ENCODE results near the gene PHF14.

PHF14 gene

DNA sequence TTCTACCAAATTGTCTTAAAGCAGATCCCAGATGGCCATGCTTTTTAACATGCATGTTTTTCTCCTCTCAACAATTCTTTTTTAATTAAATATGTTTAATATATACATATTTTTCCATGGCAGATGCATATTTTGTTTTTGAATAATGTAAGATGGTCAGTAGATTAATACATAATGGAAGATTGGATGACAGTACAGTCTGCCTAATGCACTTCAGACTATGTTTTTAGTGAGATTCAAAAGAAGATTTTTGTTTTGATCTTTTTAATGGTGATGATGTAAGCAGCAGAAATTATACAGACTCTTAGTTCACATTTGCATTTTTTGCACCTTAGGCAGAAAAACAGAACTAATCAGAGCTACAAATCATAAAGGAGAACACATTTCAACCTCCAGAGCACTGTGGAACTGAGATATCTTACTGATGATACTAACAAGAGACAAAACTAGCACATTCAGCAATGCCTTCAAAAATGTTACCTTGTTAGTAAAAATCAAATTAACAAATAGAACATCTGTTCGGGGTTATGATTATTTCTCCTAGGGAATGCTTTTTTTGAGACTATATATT is 203.4 kb downstream of the PHF14 start:
- no peak for DNase-seq

DNA sequence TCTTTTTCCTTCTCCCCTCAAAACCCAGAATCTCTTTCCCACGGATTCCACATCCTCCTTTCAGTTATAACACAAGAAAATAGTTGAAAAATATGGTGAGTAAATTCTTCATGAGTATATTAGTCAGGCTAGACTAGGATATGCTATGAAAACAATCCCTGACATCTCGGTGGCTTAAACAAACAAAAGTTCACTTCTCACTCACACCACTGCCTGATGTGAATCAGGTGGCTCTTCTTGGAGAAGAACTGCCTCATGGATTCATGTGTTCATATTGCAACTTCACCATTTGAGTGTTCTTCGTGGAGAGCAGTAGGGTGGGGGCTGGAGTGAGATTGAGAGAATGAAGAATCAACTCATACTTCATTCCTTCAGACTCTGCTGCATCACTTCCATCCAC is 204.1 kb downstream of the PHF14 start:
- DNase-seq = no peak

DNA sequence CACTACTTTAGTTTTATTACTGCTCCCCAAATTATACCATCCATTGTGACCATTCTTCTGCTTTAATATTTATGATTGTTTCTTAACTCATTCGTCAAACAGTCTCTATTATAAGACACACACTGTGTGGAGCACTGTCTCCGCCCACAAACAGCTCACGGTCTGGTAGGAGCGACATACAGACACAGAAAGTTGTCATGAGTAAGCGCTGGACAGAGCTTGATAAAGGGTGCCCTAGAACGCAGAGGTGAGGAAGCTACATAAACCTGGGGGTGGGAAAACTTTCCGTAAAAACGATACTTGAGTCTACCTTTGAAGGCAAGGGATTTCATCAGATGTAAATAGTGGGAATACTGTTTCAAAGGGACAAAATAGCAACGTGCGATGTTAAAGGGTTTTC is 207.9 kb downstream of the PHF14 start:
- no peak for DNase-seq

DNA sequence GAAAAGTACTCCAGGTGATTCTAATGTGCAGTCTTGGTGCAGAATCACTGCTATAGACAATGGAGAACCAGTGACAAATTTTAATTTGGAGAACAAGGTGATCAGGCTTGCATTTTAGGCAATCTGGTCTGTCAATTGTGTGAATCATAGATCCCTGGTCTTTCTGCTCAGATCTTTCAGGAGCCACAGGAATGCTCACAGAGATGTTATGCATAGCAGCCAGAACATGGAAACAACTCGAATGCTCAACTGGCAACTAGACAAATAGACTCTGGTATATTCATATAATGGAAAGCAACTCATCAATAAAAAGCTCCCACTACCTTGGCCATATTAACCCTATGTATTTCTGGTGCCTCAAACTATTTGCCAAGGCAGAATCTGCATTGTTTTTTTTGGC is 209.1 kb downstream of the PHF14 start:
- no peak for DNase-seq

DNA sequence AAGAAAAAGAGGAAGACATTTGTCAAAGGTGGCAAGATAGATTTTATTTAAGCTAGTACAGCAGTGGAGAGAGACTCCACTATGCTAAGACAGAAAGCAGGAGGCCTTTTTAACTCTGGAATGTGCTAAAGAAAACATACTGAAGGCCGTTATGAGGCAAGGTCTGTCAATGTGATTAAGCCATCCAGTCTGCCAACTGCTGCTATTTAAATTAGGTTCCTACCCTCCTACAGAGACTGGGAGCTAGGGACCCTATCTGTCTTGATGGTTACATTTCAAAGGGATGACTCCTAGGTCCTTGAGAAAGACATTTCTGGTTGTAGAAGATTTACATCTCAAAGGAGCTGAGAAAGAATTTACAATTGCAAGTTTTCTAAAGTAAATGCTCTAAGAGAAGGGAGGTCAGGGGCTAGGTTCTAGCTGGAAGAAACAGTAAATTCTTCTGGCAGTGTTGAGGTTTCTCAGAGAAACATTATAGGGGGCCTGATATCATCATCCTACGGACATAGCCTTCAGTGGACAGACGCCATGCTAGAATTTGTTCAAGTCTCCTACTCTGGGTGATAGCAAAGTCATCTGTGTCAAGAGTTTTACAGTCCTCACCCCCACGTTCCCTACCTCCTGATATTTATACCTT is 211.6 kb downstream of the PHF14 start:
- no peak for DNase-seq

DNA sequence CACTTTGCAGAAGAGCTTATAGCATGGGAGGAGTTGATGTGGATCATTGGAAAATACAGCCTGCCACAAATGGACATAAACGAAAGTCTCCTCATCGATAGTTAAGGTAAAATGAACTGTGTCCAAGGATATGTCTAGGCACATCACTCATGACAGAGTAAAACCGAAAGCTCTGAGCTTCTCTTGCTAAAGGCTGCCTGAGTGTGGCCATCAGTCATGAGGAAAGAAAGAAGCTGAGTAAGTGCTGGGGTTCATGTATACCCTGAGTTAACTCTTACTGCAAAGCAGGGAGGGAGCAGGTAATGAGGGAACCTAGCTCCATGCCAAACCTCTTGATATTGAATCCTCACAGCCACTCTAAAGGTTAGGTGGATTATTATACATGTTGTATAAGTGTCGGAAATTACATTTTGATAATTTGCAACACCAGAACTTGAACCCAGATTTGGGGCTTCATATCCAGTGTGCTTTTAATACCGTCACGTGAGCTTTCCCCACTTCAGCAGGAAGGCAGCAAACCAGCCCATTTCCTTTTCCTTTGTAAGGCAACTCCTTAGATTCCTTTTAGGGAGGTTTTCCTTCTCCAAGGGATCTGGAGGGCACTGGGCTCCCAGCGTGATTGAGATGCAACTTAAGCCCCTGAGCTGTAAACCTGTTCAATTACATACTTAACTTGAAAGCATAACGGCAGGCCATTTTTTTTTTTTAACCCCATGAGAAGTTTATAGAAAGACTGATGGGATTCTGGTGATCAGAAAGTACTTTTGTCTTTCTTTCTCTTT is 215.0 kb downstream of the PHF14 start:
- no peak for DNase-seq

DNA sequence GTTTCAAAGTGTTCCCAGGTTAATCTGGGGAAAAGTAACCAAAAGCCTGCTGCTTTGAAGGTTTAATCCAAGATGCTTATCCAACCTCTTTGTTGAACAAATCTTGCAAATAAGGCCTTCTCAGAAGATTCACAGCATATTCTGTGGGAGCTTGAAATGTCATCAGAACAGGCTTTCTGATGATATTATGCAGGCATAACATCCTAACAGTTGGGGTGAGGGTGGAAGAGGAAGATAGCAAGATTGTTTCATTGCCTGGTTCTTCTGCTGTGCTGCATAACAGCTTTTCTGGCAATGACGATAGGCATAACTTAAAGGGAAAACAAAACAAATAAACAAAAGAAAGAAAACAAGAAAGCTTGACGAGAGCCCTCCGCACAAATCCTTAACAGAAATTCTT is 217.4 kb downstream of the PHF14 start:
- DNase-seq = no peak

DNA sequence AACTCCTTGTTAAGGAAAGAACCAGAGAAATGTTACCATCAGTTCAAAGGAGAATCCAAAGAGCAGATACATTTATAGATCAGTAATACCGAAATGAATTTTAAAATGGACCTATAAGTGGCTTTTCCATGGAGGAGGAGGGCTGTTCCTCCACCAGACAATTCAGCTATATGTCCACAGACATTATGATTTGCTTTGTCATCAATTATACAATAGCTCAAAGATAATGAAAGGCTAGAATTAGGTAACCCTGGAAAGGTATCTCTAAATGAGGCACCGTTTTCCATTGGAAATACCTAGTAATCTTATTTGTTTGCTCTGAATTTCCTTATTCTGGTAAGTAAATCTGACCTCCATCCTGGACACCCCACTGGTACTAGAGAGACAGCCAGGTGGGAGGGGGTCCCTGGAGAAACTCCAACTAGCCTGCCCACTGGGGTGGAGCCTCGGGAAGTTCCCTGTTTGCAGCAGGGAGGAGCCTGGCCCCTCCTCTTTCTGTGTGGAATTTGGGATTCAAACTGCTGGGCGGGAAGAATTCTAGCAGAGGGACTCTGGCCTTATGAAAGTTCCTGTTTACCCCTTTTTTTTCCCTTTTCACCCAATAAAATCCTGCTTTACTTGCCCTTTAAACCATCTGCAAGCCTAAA is 218.0 kb downstream of the PHF14 start:
- no peak for DNase-seq

DNA sequence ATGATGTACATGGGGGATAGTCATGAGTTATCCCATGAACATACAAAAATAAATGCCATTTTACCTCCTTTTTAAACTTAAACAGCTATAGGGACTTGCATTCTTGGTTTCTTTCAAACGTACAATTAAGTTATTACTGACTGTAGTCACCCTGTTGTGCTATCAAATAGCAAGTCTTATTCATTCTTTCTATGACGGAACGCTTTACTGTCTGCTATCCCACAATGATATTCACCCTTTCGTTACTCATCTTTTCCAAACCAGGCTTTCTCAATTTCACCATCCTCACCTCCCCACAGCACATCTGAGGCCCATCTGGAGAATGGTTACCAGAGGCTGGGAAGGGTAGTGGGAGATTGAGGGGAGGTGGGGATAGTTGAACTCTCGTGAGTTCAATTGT is 218.8 kb downstream of the PHF14 start:
- no peak for DNase-seq

DNA sequence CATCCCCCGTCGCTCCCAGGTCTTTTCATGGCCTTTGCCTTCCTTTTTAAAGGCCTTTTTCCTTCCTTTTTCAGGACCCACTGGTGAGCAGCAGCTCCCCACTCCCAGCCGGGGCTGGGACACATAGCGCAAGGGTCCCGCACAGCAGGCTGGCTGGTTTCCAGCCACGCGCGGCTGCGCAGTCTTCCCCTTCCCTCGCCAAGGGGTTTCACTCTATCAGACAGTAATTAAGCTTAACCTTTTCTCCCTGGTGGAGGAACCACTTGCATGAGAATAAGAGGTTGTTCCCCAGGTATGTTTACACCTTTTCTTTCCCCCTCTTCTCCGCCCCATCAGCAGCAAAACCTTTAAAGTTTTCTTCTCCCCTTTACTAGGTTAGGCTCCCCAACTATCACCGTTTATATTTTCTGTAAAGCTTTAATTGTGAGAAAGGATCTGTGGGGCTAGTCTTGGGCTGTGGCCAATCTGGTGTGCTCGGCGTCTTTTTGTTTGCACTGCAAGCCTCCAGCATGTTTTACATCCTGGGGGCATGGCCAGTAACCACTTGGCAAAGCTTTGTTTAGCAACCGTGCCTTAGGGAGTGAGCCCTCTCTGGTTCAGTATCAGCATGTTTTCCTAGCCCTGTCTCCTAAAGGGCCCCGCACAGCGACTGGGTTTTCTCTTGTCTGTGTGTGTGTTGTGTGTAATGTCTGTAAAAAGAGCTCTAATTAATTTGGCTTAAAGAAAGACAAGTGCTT is 219.6 kb downstream of the PHF14 start:
- DNase-seq = no peak

DNA sequence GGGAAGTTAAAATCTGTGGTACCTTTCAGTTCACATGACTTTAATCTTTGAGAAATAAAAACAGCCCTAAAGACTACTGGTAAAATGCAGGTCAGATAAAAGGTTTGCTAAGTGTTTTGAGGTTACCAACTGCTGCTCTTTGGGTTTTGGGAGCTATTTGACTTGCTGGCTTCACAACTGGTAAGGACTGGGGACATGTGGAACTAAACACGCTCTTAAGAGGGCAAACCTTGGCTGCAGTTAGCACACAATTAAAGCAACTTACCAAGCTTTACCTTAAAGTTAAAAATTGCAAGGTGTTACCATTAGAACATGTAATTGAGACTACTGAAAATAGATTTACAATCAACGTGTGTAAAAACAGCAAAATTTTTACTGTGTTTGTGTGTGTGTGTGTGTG is 220.2 kb downstream of the PHF14 start:
- DNase-seq = no peak

DNA sequence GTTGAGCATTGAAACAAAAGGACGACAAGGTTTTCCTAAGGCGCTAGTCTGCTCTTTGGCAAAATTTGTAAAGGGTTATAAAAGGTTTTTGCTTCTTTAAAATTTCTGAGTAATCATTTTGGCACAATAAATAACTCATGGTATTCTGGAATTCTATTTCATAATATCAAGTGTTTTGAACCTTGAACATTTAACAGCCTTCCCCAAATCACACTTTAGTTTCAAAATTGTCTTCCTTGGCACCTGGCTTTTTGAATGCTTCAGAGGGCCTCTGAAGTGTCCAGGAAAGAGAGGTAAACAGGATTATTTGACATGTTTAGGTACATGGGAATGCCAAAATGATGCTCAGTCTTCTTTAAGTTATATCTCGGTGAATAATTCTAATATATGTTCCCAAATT is 220.8 kb downstream of the PHF14 start:
- no peak for DNase-seq

DNA sequence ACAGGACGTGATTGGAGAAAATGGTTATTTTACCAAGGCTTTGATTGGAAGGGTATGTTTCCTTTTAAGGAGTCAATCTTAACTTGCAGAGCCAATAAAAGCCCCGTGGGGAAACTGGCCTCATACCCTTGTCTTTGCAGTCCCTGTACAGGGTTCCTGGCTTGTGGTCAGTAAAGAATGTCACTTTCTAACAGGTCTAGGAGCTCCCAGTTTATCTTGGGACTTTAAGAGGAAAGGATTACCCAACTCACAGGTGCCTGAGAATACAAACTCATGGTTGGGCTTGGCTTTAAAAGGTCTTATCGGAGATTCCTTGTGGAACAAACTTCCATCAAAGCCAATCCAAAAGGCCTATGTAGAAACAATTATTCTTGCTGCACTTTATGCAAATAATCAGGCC is 221.8 kb downstream of the PHF14 start:
- no peak for DNase-seq

DNA sequence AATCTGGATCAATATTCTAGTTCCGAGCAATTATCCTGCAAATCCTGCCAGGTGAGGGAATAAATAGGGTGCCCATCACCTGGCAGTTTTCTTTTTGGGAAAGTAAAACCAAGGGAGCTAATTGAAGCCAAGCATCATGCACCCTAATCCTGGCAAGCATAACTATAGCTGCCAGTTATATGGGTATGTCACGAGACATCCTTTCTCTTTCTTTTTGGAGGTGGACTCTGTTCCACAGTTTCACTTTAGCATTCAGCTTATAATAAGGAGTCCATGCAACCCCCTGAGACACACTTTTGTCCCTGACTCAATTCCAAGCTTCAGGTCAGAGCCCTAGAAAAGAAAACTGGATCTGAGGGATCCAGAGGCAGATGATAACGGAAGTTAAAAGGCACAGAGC is 222.5 kb downstream of the PHF14 start:
- DNase-seq = no peak

DNA sequence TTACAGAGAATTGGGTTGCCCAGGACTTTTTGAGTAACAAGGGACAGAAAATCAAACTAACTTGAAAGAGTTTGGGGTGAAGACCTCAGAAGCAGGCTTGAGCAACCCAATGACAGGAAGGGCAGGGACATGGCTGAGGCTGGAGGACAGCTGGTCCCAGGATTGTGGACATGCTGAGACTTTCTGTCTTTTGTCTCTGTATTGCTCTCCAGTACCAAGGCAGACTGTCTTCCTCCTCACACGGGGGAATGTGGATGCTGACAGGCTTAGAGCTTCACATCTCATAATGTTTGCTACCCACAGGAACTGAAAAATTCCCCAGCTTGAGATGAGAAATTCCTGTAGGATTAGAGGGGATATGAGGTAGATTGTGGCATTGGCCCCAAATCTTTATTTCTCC is 229.6 kb downstream of the PHF14 start:
- no peak for DNase-seq

DNA sequence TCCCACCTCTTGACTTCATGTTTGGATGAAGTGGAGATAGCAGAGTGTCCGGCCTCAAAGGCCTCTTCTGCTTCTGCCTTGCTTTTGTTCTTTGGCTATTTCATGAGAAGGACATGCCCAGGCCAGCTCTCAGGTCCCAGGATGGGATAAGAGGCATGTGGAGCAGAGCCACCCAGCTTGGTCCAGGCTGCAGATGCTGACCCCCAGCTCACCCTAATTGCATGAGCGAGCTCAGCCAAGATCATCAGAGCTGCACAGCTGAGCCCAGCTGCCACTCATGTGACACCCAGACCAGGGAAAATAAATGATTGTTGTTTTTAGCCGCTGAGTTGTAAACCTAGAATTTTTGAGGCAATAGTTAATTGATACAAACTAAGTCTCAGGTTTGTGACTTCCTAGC is 230.0 kb downstream of the PHF14 start:
- DNase-seq = no peak

DNA sequence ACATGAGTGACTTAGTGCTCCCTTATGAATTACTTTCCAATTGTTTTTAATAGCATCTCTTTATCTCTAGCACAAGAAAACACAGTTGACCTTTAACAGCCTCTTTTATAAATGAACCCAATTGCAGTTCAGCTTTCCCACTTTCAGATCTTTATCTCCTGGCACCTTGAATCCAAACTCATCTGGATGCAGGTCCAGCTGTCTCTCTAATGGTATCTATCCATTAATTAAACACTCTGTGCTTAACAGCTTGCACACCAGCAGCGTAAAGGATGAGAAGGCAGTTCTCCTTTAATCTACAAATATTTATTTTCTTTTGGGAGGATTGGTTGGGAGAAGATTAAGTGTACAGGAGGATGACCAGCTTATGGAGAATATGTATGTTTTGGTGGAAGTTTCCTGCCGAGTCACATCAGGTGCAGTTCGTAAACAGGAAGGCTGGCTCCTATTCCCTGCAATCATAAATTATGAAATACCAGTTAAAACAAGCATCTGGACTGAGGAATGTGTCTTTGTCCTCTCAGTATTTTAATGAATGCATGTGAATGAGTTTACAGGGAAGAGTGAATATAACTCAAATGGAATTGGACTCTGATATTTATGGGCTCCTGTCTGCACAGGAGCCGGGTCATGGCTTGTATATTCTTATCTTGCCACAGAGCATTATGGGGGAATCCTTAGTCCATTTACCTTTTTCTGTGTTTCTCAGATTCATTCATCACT is 232.7 kb downstream of the PHF14 start:
- DNase-seq = no peak

DNA sequence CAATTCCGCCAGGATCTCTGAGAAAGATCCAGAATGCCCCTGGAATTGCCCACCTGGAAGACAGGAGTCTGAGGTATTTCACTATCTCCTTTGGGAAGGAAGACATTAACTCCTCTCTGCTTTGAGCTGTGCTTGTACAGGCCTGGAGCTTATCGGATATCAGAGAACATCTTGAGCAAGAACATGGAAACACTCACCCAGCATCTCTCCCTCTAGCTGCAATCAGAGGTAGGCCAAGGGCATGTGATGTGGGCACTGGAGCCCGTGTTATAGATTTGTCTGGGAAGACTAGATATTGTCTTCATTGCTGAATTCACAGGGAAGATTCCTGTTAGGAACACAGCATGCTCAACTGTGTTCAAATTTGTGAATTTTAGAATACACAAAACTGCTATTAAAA is 233.9 kb downstream of the PHF14 start:
- DNase-seq = no peak

DNA sequence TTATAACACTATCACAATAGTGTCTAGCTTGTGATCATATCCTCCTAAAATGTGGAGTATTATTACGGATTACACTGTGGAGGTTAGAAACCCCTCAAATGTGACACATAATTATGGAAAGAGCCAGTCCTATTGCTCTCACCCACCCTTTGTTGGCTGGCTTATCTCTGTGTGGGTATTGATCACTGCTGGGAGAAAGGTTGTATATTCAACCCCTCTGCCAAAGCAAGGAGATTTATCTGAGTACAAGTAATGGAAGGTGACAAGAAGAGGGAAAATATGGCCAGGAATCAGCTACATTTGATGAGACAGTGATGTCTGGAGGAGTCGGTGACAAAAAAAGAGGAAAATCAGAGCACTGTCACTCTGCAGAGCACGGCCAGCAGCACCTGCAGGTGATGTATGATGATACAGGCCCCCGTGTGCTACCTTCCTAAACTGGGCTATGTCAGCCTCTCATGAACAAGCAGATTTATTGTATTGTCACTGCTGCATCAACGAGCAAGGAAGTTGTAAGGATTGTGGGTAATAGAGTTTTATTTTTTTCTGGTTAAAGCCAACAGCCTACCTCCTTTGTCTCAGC is 235.3 kb downstream of the PHF14 start:
- DNase-seq = no peak

DNA sequence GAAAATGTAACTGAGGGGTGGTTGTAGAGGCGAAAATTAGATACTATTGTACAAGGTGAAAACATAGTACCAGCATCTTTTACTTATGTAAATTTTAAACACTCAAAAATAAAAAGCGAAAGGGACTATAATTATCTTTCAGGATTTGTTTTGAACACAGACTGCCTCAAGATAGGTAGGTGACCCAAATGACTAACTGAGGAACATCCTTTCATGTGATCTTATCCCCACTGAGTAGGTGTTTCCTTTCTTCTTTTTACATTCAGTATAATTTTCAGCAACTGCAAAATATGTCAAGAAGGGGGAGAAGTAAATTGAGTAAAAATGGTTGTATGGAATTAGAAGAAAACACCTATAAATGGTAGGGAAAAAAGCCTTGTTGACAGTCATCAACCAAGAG is 236.7 kb downstream of the PHF14 start:
- no peak for DNase-seq

DNA sequence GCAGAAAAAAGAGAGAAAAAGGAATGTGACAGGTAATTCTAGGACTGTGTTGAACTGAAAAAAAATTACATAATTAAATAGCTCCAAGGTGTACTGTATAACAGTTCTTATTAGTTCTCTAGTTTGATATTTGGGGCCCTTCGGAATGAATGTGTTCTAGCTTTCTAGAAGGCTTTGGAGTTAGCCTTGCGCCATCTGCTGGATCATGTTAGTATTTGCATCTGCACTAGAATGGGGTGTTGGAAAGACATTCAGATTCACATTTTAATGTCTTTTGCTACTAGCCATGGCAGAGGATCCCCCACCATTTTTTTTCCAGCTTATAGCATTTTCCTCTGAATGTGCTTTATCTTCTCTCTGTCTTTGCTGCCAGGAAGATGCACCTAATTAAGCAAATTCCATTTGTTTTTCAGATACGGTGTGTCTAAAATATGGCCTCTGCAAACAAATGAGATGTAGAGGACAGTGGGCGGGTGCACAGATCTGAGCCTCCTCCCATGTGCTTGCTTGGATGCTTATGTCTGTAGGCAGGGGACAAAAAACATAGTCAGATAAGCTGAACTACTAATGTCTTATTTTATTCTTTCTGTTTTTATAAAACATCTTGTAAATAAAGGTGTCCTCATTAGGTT is 238.5 kb downstream of the PHF14 start:
- DNase-seq = peak; percentile 22 to 84

DNA sequence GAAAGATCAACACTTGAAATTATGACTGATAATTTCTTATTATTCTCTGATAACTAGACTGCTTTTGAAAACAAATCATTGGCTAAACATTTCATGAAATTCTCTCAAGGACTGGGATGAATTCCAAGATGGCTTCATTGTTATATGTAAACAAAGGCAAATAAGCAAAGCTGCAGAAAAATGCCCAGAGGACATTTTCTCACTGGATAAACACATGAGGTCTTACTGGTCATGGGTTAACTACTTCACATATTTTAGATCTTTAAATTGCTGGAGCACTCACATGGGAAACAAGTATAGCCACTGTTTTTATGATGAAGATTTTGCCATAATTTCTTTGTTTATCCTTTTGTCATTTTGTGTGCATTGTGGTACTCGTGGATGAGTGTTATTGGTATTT is 239.1 kb downstream of the PHF14 start:
- DNase-seq = no peak
